Mesenchymal stem cell (in vitro differentiated cells and primary cell): ENCODE results near the gene OR3A1.
"Not testable (repeated sequence)": the region's sequence is repeated elsewhere in the genome, so short reads cannot be mapped to it uniquely, and the experiment has no call there.

Experiments used
- DNase-seq: peaks from one replicate; pipeline ENCODE4 v3.0.0-alpha.2; 2013
- H2AFZ ChIP-seq: one replicate; pipeline ENCODE4 v1.6.1; 2013; ENCODE audit warnings: low read depth, mild to moderate bottlenecking, control low read depth, inconsistent platforms, low read length, moderate library complexity
- H2AK5ac ChIP-seq: 2 replicates; pipeline ENCODE4 v1.6.1; 2013; ENCODE audit warnings: low read length, moderate library complexity, mild to moderate bottlenecking, inconsistent platforms; ENCODE audit not compliant: severe bottlenecking
- H2BK120ac ChIP-seq: one replicate; pipeline ENCODE4 v1.6.1; 2013; ENCODE audit warnings: low read depth, mild to moderate bottlenecking, inconsistent platforms, low read length, moderate library complexity
- H2BK12ac ChIP-seq, 2 experiments: one replicate each; pipeline ENCODE4 v1.6.1; 2013; ENCODE audit warnings: inconsistent platforms in 2 of 2, low read length in 2 of 2, mild to moderate bottlenecking in 2 of 2, moderate library complexity in 2 of 2, control low read depth in 1 of 2
- H2BK15ac ChIP-seq: one replicate; pipeline ENCODE4 v1.6.1; 2013; ENCODE audit warnings: mild to moderate bottlenecking, low read depth, inconsistent platforms; ENCODE audit not compliant: poor library complexity, severe bottlenecking
- H2BK5ac ChIP-seq: 2 replicates; pipeline ENCODE4 v1.6.1; 2013; ENCODE audit warnings: low read depth, mild to moderate bottlenecking, low read length, control low read depth, inconsistent platforms; ENCODE audit not compliant: poor library complexity, severe bottlenecking
- H3K14ac ChIP-seq, 2 experiments: one replicate each; pipeline ENCODE4 v1.6.1; 2013; ENCODE audit warnings: inconsistent platforms in 2 of 2, low read length in 2 of 2, control low read depth in 1 of 2, mild to moderate bottlenecking in 1 of 2, moderate library complexity in 1 of 2
- H3K18ac ChIP-seq, 2 experiments: one replicate each; pipeline ENCODE4 v1.6.1; 2013; ENCODE audit warnings: inconsistent platforms in 2 of 2, low read length in 2 of 2, control low read depth in 1 of 2, low read depth in 1 of 2, mild to moderate bottlenecking in 1 of 2
- H3K23ac ChIP-seq, 2 experiments: one replicate each; pipeline ENCODE4 v1.6.1; 2013; ENCODE audit warnings: inconsistent platforms in 2 of 2, low read length in 2 of 2, mild to moderate bottlenecking in 2 of 2, moderate library complexity in 2 of 2, control low read depth in 1 of 2
- H3K27ac ChIP-seq: 2 replicates; pipeline ENCODE4 v1.5.1; 2013; ENCODE audit warnings: mild to moderate bottlenecking, moderate library complexity, low read length, control low read depth, inconsistent platforms; ENCODE audit not compliant: poor library complexity, severe bottlenecking
- H3K27me3 ChIP-seq, 2 experiments: 2 replicates each; pipeline versions ENCODE4 v1.6.1 to v1.7.0; 2013; ENCODE audit warnings: low read length in 2 of 2, mild to moderate bottlenecking in 2 of 2, moderate library complexity in 2 of 2, control low read depth in 1 of 2, inconsistent platforms in 1 of 2; ENCODE audit not compliant: control insufficient read depth in 1 of 2, insufficient read depth in 1 of 2
- H3K36me3 ChIP-seq, 2 experiments: 2 replicates each; pipeline versions ENCODE4 v1.6.1 to v1.7.0; 2013; ENCODE audit warnings: low read length in 2 of 2, control low read depth in 1 of 2, inconsistent platforms in 1 of 2, low read depth in 1 of 2, mild to moderate bottlenecking in 1 of 2; ENCODE audit not compliant: insufficient read depth in 2 of 2, control insufficient read depth in 1 of 2
- H3K4ac ChIP-seq, 2 experiments: one replicate each; pipeline ENCODE4 v1.6.1; 2013; ENCODE audit warnings: inconsistent platforms in 2 of 2, low read length in 2 of 2, mild to moderate bottlenecking in 2 of 2, moderate library complexity in 2 of 2, control low read depth in 1 of 2, low read depth in 1 of 2
- H3K4me1 ChIP-seq: 2 replicates; pipeline ENCODE4 v1.6.1; 2013; ENCODE audit warnings: low read depth, low read length, control low read depth; ENCODE audit not compliant: control insufficient read depth, insufficient read depth
- H3K4me2 ChIP-seq: 2 replicates; pipeline ENCODE4 v1.6.1; 2013; ENCODE audit warnings: low read length, mild to moderate bottlenecking, inconsistent platforms; ENCODE audit not compliant: poor library complexity, severe bottlenecking
- H3K4me3 ChIP-seq, 2 experiments: 2 replicates each; pipeline versions ENCODE4 v1.5.1 to v1.7.0; 2013; ENCODE audit warnings: low read length in 2 of 2, mild to moderate bottlenecking in 2 of 2, control low read depth in 1 of 2, low read depth in 1 of 2; ENCODE audit not compliant: insufficient read depth in 1 of 2
- H3K79me1 ChIP-seq: replicated peaks from 2 replicates; pipeline ENCODE4 v1.6.1; 2013; ENCODE audit warnings: mild to moderate bottlenecking, control low read depth, low read length, inconsistent platforms; ENCODE audit not compliant: poor library complexity, severe bottlenecking
- H3K9ac ChIP-seq: 2 replicates; pipeline ENCODE4 v1.7.0; 2013; ENCODE audit warnings: mild to moderate bottlenecking, low read length, moderate library complexity
- H3K9me3 ChIP-seq: 2 replicates; pipeline ENCODE4 v1.7.0; 2013; ENCODE audit warnings: mild to moderate bottlenecking, low read length; ENCODE audit not compliant: control insufficient read depth
- H4K8ac ChIP-seq: one replicate; pipeline ENCODE4 v1.6.1; 2013; ENCODE audit warnings: inconsistent platforms, mild to moderate bottlenecking, low read length, moderate library complexity
- H4K91ac ChIP-seq: one replicate; pipeline ENCODE4 v1.6.1; 2013; ENCODE audit warnings: mild to moderate bottlenecking, low read length, inconsistent platforms
- WGBS: methylation state at CpG from one replicate; pipeline ENCODE4 v1.1.7; 2013; ENCODE audit warnings: mixed read lengths; 5-methylcytosine and 5-hydroxymethylcytosine counted together

OR3A1 gene

DNA sequence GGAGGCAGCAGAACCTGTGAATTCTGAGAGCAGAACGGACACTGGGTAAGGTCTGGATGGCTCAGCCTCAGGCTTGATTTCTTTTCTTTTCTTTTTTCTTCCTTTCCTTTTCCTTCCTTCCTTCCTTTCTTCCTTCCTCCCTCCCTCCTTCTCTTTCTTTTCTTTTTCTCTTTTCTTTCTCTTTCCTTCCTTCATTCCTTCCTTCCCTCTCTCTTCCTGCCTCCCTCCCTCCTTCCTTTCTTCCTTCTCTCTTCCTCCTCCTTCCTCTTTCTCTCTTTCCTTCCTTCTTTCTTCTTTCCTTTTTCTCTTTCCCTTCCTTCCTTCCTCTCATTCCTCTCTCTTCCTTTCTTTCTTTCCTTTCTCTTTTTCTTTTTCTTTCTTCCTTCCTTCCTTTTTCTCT is 38.0 kb downstream of the OR3A1 start:
- Histone ChIP-seq H3K79me1 (no peaks in the 10 kb centered on the region), H3K4me2 (no peak overlapping the region), H3K14ac (no peak overlapping the region), H2BK12ac (no peak overlapping the region), H3K9ac (no peak overlapping the region), H3K4me3 (no peak overlapping the region), H3K9me3 (no peaks in the 10 kb centered on the region), H3K18ac (no peak overlapping the region), H2BK120ac (no peak overlapping the region), H3K36me3 (no peaks in the 10 kb centered on the region), H2AFZ (no peak overlapping the region), H3K27me3 (no peaks in the 10 kb centered on the region), H2AK5ac (no peak overlapping the region), H3K27ac (no peak overlapping the region), H3K4ac (no peak overlapping the region), H2BK5ac (no peak overlapping the region), H4K8ac (no peak overlapping the region), H3K4me1 (no peaks in the 10 kb centered on the region), H4K91ac (no peak overlapping the region), H3K23ac (no peak overlapping the region), H2BK15ac (no peak overlapping the region)
- WGBS, result 60% methylated on average over 1 of the region's 1 CpG
- DNase-seq, result no peak

DNA sequence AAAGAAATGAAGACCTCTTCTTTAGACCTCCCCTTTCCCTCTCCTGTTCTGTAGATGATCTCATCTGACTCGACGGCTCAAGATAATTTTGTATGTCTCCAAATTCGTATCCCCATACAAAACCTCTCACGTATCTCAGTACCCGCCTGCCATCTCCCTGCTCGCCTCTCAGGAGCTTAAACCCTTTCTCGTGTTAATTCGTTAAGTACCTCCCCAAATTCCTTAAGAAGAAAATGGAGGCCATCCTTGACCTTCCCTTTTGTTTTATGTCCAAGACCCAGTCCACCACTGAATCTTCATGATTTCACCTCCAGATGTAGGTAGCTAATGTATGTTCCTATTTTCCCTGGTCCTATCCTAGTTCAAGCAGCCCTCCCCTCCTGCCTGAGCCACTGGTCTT is 41.6 kb downstream of the OR3A1 start:
- no peak overlapping the region for H3K9ac ChIP-seq
- DNase-seq, result no peak
- H3K36me3 ChIP-seq, result no peaks in the 10 kb centered on the region
- 75% methylated on average over 8 of the region's 8 CpGs for WGBS
- H3K9me3 ChIP-seq, result no peaks in the 10 kb centered on the region
- no peak overlapping the region for H2BK15ac ChIP-seq
- no peak overlapping the region for H3K18ac ChIP-seq
- H2BK120ac ChIP-seq, result no peak overlapping the region
- H2AK5ac ChIP-seq, result no peak overlapping the region
- H2AFZ ChIP-seq, result no peak overlapping the region
- H3K23ac ChIP-seq, result no peak overlapping the region
- no peaks in the 10 kb centered on the region for H3K27me3 ChIP-seq
- no peaks in the 10 kb centered on the region for H3K79me1 ChIP-seq
- H3K27ac ChIP-seq, result no peak overlapping the region
- H3K4me2 ChIP-seq, result no peak overlapping the region
- no peak overlapping the region for H4K91ac ChIP-seq
- H2BK5ac ChIP-seq, result no peak overlapping the region
- no peak overlapping the region for H3K4me3 ChIP-seq
- no peak overlapping the region for H4K8ac ChIP-seq
- no peak overlapping the region for H3K4ac ChIP-seq
- H3K14ac ChIP-seq, result no peak overlapping the region
- H3K4me1 ChIP-seq, result no peaks in the 10 kb centered on the region
- H2BK12ac ChIP-seq, result no peak overlapping the region

DNA sequence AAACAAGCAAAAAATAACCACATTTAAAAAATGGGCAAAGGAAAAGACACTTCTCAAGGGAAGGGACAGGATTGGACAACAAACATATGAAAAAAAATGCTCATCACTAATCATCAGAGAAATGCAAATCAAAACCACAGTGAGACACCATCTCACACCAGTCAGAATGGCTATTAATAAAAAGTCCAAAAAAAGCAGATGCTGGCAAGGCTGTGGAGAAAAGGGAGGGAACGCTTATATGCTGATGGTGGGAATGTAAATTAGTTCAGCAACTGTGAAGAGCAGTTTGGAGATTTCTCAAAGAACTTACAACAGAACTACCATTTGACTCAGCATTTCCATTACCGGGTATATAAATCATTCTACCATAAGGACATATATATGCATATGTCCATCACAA is 49.1 kb downstream of the OR3A1 start:
- H2BK5ac ChIP-seq, H3K4ac ChIP-seq, H3K27me3 ChIP-seq, H3K9me3 ChIP-seq, H3K36me3 ChIP-seq, H2BK12ac ChIP-seq, H3K79me1 ChIP-seq, H2BK15ac ChIP-seq, DNase-seq, H3K27ac ChIP-seq, H2AFZ ChIP-seq, H3K9ac ChIP-seq, H3K4me3 ChIP-seq, H3K23ac ChIP-seq, H4K91ac ChIP-seq, H3K18ac ChIP-seq, H2AK5ac ChIP-seq, H3K14ac ChIP-seq, H2BK120ac ChIP-seq, H4K8ac ChIP-seq, H3K4me1 ChIP-seq, H3K4me2 ChIP-seq: not testable (repeated sequence)
- no CpG with 5 or more reads among the region's 2 CpGs for WGBS

DNA sequence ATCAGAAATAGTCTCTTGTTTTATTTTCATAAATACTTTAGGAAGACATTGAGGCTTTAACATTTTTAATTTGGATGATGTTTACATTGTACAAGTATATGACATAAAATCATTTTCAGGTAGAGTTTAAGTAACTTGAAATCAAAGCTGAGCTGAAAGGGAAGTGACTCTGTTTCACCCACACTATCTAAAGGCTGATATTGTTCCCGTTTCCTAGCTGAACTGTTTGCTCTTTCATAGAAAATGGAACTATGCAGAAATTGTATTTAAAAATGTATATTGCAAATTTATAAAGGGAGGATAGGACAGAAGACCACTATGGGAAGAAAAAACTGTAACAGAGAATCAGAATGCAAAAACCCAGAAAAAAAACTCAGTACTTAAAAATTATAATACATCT is 53.3 kb downstream of the OR3A1 start:
- not testable (repeated sequence) for H3K4ac ChIP-seq, DNase-seq, H3K23ac ChIP-seq, H3K9ac ChIP-seq, H3K9me3 ChIP-seq, H3K14ac ChIP-seq, H2BK5ac ChIP-seq, H3K4me1 ChIP-seq, H3K18ac ChIP-seq, H3K79me1 ChIP-seq, H2AFZ ChIP-seq, H2BK120ac ChIP-seq, H3K27ac ChIP-seq, H3K27me3 ChIP-seq, H4K8ac ChIP-seq, H2BK12ac ChIP-seq, H2AK5ac ChIP-seq, H4K91ac ChIP-seq, H3K4me3 ChIP-seq, H3K36me3 ChIP-seq, H3K4me2 ChIP-seq, H2BK15ac ChIP-seq
- WGBS, result no CpG with 5 or more reads among the region's 1 CpG
